Right atrium auricular region (tissue), 2 donors: ENCODE data around the gene AGAP1. TPM values are rescaled to one million over a fixed set of nuclear protein-coding genes. Genes with fewer than 3 reads are reported as not detected.

Experiments used
- DNase-seq: peaks from one replicate; pipeline ENCODE4 v3.0.0-alpha.2; 2019; ENCODE audit warnings: low spot score
- H3K27ac ChIP-seq, 2 donors: fragments of 200-600 bp; sonication (generic); 1 replicate in 1 of 2; 2 replicates in 1 of 2; pipeline ENCODE4 v1.5.1; 2016 to 2019
- H3K27me3 ChIP-seq, 2 donors: fragments of 200-600 bp; sonication (generic); one replicate each; pipeline versions ENCODE4 v1.5.1 to v1.6.0; 2017 to 2019
- H3K36me3 ChIP-seq: fragments of 200-600 bp; sonication (generic); one replicate; pipeline ENCODE4 v1.5.1; 2016
- H3K4me1 ChIP-seq, 2 donors: fragments of 200-600 bp; sonication (generic); one replicate each; pipeline versions ENCODE4 v1.5.1 to v1.6.0; 2017 to 2019
- H3K4me3 ChIP-seq, 2 donors: fragments of 200-600 bp; sonication (generic); 1 replicate in 1 of 2; 2 replicates in 1 of 2; pipeline ENCODE4 v1.5.1; 2017 to 2019; ENCODE audit warnings: mild to moderate bottlenecking in 1 of 2, moderate library complexity in 1 of 2
- H3K9me3 ChIP-seq, 2 donors: fragments of 200-600 bp; sonication (generic); one replicate each; pipeline ENCODE4 v1.5.1; 2019
- CTCF ChIP-seq, 2 donors: fragments of 200-600 bp; sonication (generic); IDR thresholded peaks; one replicate each; pipeline ENCODE4 v1.5.1; 2019; ENCODE audit warnings: antibody characterized with exemption in 2 of 2
- total RNA-seq, 2 donors: library from RNA; depleted of rRNA; stranded (reverse); fragments of >200 nt; gene quantifications; one replicate each; pipeline ENCODE4 v1.1.0, GENCODE V29; 2016

AGAP1 gene
- total RNA-seq, 2 donors from 2014 or later: 11.6 to 17.2 TPM

GRCh38 chr2:235533616-235534385 is 40.0 kb downstream of the AGAP1 start:
- Histone ChIP-seq H3K4me3 (no peak overlapping the region), H3K36me3 (no peaks in the 10 kb centered on the region), H3K9me3 (no peaks in the 10 kb centered on the region), H3K27me3 (no peaks in the 10 kb centered on the region), H3K4me1 (peaks cover 0 to 10% of the 10 kb centered on the region in 2 donors), H3K27ac (no peak overlapping the region)
- DNase-seq: no peak
- TF ChIP-seq CTCF (IDR thresholded peaks at IDR 0.05): no peak

- Histone ChIP-seq H3K27me3 (no peaks in the 10 kb centered on the region), H3K4me1 (peaks cover 0 to 16% of the 10 kb centered on the region in 2 donors)
- DNase-seq: no peak
Observed at GRCh38 chr2:235534678-235535422, 41.0 kb downstream of the AGAP1 start.

GRCh38 chr2:235535423-235536130 is 41.7 kb downstream of the AGAP1 start:
- no peaks in the 10 kb centered on the region for H3K36me3 ChIP-seq
- DNase-seq: no peak

More at GRCh38 chr2:235534678-235535422, 41.0 kb downstream of the AGAP1 start:
- H3K4me3 ChIP-seq: no peak overlapping the region
- no peaks in the 10 kb centered on the region for H3K9me3 ChIP-seq
- no peak overlapping the region for H3K27ac ChIP-seq
- no peaks in the 10 kb centered on the region for H3K36me3 ChIP-seq
- TF ChIP-seq CTCF (IDR thresholded peaks at IDR 0.05): no peak

GRCh38 chr2:235536711-235537110 is 42.9 kb downstream of the AGAP1 start:
- Histone ChIP-seq H3K4me3 (no peak overlapping the region), H3K9me3 (no peaks in the 10 kb centered on the region), H3K27ac (no peak overlapping the region), H3K36me3 (no peaks in the 10 kb centered on the region), H3K4me1 (peaks cover 0 to 16% of the 10 kb centered on the region in 2 donors), H3K27me3 (no peaks in the 10 kb centered on the region)
- no peak for DNase-seq
- no peak for TF ChIP-seq CTCF (IDR thresholded peaks at IDR 0.05)

More at GRCh38 chr2:235535423-235536130, 41.7 kb downstream of the AGAP1 start:
- no peak overlapping the region for H3K27ac ChIP-seq
- peaks cover 0 to 16% of the 10 kb centered on the region in 2 donors for H3K4me1 ChIP-seq
- H3K4me3 ChIP-seq: no peak overlapping the region
- TF ChIP-seq CTCF (IDR thresholded peaks at IDR 0.05): no peak
- H3K27me3 ChIP-seq: no peaks in the 10 kb centered on the region
- H3K9me3 ChIP-seq: no peaks in the 10 kb centered on the region

- H3K9me3 ChIP-seq: no peaks in the 10 kb centered on the region
- TF ChIP-seq CTCF (IDR thresholded peaks at IDR 0.05): no peak
Observed at GRCh38 chr2:235537186-235537585, 43.3 kb downstream of the AGAP1 start.

More at GRCh38 chr2:235537186-235537585, 43.3 kb downstream of the AGAP1 start:
- no peaks in the 10 kb centered on the region for H3K36me3 ChIP-seq
- no peaks in the 10 kb centered on the region for H3K27me3 ChIP-seq
- no peak overlapping the region for H3K27ac ChIP-seq
- no peak overlapping the region for H3K4me3 ChIP-seq
- no peak for DNase-seq
- H3K4me1 ChIP-seq: peaks cover 0 to 16% of the 10 kb centered on the region in 2 donors
